ENCODE measurements around the gene SLC25A34. TPM values are rescaled to one million over a fixed set of nuclear protein-coding genes. Genes with fewer than 3 reads are reported as not detected.

SLC25A34 gene
- polyA plus RNA-seq, 1 of the 3 experiments (the other 2 are of a cell fraction) = 1.4 TPM

- ChIA-PET POLR2A (no interaction called here), CTCF (interaction anchor here (1.1 to 1.5 kb wide), 2 partner anchors 15 to 40 kb away, joined by 3 to 4 read pairs; no protein-coding TSS in a partner anchor)
- H3K9me2 ChIP-seq = no peaks in the 10 kb centered on the region
- H3K79me2 ChIP-seq (ENCODE audit: insufficient read depth) = peaks cover 92% of the 10 kb centered on the region
- H3K36me3 ChIP-seq (replicated peaks in 1 of 2; ENCODE audit: control insufficient read depth in 1 of 2, insufficient read depth in 2 of 2, low read length in 1 of 2) = no peaks in the 10 kb centered on the region
- H3K9ac ChIP-seq = no peak overlapping the region
- TF ChIP-seq NFIC (IDR thresholded peaks at IDR 0.05; ENCODE audit: borderline replicate concordance) (no peak), ELF1 (IDR thresholded peaks at IDR 0.05) (no peak), NRF1 (IDR thresholded peaks at IDR 0.05; ENCODE audit: low read depth, low read length) (no peak), SMC3 (IDR thresholded peaks at IDR 0.05; ENCODE audit: low read depth, low read length) (no peak), USF1 (IDR thresholded peaks at IDR 0.05; ENCODE audit: borderline replicate concordance, low read depth) (no peak), FOSL2 (IDR thresholded peaks at IDR 0.05; ENCODE audit: borderline replicate concordance, low read depth) (no peak), PBX3 (IDR thresholded peaks at IDR 0.05) (no peak), CHD2 (IDR thresholded peaks at IDR 0.05; ENCODE audit: low read length, partially characterized antibody) (no peak), REST (IDR thresholded peaks at IDR 0.05; ENCODE audit: low read depth, low read length) (no peak), MEF2A (IDR thresholded peaks at IDR 0.05; ENCODE audit: borderline replicate concordance, low read depth) (no peak), POLR2AphosphoS5 (IDR thresholded peaks at IDR 0.05; ENCODE audit: low read depth, low read length) (no peak), IRF3 (IDR thresholded peaks at IDR 0.05; ENCODE audit: low read depth, low read length) (no peak), MXI1 (IDR thresholded peaks at IDR 0.05; ENCODE audit: low read depth, low read length) (no peak), YY1 (IDR thresholded peaks at IDR 0.05; ENCODE audit: low read depth) (no peak)
- peaks cover 12% of the 10 kb centered on the region for H3F3A ChIP-seq (replicated peaks; ENCODE audit: insufficient read depth)
- peaks cover 38% of the 10 kb centered on the region for H4K20me1 ChIP-seq (ENCODE audit: insufficient read depth)
- no peak overlapping the region for H3K27ac ChIP-seq (ENCODE audit: low read depth in 2 of 2, low read length in 1 of 2)
- DNase-seq = no peak
- 97% methylated on average over 6 of the region's 6 CpGs for WGBS (ENCODE audit: low lambda C conversion rate)
- no peak overlapping the region for H2AFZ ChIP-seq (ENCODE audit: low read depth)
- no peak overlapping the region for H3K4me2 ChIP-seq
- no peaks in the 10 kb centered on the region for H3K27me3 ChIP-seq (ENCODE audit: insufficient read depth)
- no peak overlapping the region for H3K4me3 ChIP-seq (ENCODE audit: low read depth in 2 of 2, low read length in 1 of 2)
- H3K4me1 ChIP-seq (ENCODE audit: control insufficient read depth in 1 of 2, insufficient read depth in 2 of 2, low read depth in 1 of 2, low read length in 1 of 2) = peaks cover 0 to 6% of the 10 kb centered on the region in 2 experiments; a peak in 2 of 4 replicates
- H3K9me3 ChIP-seq = no peaks in the 10 kb centered on the region
These were observed 35.5 kb upstream of the SLC25A34 start for GRCh38 chr1:15700508-15700907.

Data from SK-N-SH (cell line).